ENCODE data around the gene LPAR2.
"Not testable (repeated sequence)": the region's sequence is repeated elsewhere in the genome, so short reads cannot be mapped to it uniquely, and the experiment has no call there.

The LPAR2 gene

GRCh38 chr19:19627621-19628500 lies at the start of gene LPAR2:
LPAR2 (minus strand) TSS chr19:19628220; CDS start chr19:19627275, 945 bp downstream.
- peak; percentile 61 to 67 (median 66) for DNase-seq (ENCODE audit: low read depth in 3 of 3, low spot score in 1 of 3)

DNA sequence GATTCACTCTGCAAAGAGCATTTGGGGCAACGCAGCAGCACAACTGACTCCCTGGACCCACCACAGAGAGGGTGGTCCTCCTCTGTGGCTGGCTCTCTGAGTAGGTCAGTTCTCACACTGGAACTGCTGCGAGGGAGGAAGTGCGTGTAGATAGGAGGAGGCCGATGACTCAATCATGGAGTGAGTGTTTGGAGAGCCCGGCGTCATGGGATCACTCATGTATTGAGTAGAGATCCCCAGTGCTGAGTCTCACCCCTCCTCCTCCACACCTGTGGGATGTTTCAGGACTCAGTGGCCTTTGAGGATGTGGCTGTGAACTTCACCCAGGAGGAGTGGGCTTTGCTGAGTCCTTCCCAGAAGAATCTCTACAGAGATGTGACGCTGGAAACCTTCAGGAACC lies 49.6 kb upstream of the LPAR2 start:
- no peak for DNase-seq (ENCODE audit: low read depth in 3 of 3, low spot score in 1 of 3)

- no peak for DNase-seq (ENCODE audit: low read depth in 3 of 3, low spot score in 1 of 3)
Observed at GRCh38 chr19:19674315-19674714, 46.3 kb upstream of the LPAR2 start.

DNA sequence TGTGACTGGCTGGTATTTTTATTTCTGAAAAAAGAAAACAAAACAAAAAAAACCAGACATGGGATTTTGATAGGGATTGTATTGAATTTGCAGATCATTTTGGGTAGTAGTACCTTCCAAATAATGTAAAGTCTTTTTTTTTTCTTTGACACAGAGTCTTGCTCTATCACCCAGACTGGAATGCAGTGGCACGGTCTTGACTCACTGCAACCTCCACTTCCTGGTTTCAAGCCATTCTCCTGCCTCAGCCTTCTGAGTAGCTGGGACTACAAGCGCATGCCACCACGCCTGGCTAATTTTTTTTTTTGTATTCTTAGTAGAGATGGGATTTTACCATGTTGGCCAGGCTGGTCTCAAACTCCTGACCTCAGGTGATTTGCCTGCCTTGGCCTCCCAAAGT lies 44.8 kb upstream of the LPAR2 start:
- no peak for DNase-seq (ENCODE audit: low read depth in 3 of 3, low spot score in 1 of 3)

DNA sequence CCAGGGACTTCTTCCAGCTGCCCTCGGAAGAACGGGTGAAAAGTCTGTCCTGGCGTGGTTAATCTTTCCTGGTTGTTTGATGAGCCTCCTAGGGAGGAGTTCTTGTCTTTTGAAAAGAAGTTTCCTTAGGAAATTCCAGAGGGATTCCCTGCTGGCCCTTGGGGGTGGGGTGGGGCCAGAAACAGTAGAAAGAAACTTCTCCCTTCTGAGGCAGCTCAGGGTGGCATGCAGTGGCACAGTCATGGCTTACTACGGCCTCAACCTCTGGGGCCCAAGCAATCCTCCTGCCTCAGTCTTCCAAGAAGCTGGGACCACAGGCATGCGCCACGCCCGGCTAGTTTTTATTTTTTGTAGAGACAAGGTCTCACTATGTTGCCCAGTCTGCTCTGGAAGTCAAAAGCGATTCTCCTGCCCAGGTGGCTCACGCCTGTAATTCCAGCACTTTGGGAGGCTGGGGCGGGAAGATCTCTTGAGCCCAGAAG lies 42.1 kb upstream of the LPAR2 start:
- no peak for DNase-seq (ENCODE audit: low read depth in 3 of 3, low spot score in 1 of 3)

- peak; percentile 83 to 92 (median 86) for DNase-seq (ENCODE audit: low read depth in 3 of 3, low spot score in 1 of 3)
Observed at GRCh38 chr19:19668230-19669012, 40.4 kb upstream of the LPAR2 start, which contains the start of gene ZNF101. ZNF101 (plus strand) TSS chr19:19668839; CDS start chr19:19668964, 125 bp downstream.

- DNase-seq (ENCODE audit: low read depth in 3 of 3, low spot score in 1 of 3), result not testable (repeated sequence)
Observed at GRCh38 chr19:19665420-19665948, 37.5 kb upstream of the LPAR2 start.

DNA sequence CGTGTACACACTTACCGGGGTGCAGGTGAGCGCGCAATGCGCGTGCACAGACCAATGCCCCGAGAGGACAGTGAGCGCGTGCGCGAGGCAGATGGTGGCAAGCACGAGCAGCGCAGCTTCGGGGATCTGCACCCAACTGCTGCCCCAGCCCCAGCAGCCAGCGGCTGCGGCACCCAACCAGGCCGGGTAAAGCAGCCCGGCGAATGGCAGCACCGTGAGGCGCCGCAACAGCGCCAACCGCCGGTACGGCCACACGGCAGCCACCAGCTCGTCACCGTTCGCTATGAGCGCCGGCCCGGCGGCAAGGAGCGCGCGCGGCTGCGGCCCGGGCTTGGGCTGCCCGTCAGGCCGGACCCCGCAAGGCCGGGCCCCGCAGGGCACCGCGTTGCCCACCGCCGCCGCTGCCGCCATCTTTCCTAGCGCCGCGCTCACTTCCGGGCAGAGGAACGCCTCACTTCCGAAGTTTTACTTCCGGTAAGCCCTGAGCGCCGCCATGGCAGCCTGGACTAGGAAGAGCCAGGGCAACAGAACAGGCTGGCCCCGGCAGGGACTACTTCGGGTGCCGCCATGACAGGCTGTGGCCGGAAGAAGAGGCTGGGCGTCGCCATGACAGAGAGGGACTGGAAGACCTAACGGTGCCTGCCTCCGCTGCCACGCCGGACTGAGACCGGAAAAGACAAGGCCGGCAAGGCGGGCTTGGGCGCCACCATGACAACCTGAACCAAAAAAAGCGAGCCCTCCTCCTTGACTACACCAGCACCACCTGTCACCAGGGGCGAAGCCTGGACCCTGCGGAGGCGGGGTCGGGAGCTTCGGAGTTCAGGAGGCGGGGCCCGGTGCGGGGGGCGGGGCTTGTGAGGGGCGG lies 35.5 kb upstream of the LPAR2 start, which contains the start of gene ATP13A1:
Gene ATP13A1 (minus strand): TSS at position 421 of the 865 bp plus-strand sequence. CDS start 10 bp downstream, at position 411.
- peak; percentile 77 to 91 (median 88) for DNase-seq (ENCODE audit: low read depth in 3 of 3, low spot score in 1 of 3)

DNA sequence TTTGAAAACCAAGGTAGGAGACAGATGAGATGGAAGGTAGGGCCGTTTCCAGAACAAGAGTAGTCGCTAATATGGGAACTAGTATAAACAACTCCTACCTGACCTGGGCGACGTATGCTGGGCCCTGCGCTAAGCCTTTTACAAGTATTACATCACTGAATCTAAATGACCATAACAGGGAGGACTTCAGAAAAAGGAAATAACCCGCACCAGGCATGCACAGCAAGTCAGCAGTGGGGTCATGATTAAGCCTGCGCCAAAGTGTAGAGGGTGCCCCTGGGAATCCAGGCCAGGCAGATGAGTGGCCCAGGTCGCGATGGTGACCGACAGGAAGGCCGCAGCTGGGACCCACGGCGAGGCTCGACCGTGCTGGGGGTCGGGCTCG lies 34.8 kb upstream of the LPAR2 start:
- DNase-seq (ENCODE audit: low read depth in 3 of 3, low spot score in 1 of 3), result no peak

DNA sequence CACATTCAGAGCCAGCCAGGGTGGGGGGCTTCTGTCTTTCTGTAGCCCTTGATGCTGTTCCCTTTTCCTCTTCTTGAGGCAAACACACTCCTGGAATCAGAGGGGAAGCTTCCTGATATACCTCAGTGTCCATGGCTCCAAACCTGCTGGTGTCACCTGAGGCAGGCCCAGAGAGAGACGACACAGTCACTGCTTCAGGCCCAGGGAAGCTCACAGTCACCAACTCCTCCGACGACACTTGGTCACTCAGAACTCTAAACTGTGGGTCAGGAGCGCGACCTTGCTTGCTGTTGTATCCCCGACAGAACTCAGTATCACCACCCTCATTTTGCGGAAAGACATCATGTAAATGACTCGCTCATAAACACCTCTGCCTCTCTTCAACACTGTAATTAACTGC lies 34.3 kb upstream of the LPAR2 start:
- DNase-seq (ENCODE audit: low read depth in 3 of 3, low spot score in 1 of 3), result no peak

DNA sequence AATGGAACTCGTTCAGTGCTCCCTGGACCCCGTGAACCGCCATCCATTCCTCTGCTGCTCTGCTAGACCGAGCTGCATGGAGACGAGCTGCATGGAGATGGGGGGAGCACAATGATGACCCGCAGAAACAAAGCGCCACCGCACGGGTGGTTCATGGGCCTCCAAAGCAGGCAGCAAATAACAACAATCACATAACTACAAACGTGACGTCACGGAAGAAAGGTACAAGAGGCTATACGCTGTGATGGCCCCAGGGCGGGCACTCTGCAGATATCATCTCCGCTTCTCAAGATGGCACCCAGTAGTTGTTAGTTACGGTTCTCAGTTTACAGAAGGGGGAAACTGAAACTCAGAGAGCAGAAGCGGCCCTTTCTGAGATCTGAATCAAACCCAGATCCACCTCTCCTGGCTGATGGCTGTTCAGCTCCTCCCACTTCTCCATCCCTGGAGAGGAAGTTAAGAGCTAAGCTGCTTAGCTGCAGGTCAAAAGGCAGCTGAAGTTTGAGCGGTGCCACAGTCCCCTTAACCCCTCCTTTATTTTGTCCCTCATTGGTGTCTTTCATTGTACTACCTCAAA lies 33.7 kb upstream of the LPAR2 start:
- no peak for DNase-seq (ENCODE audit: low read depth in 3 of 3, low spot score in 1 of 3)

GRCh38 chr19:19661141-19661674 lies 33.2 kb upstream of the LPAR2 start:
- no peak for DNase-seq (ENCODE audit: low read depth in 3 of 3, low spot score in 1 of 3)

- DNase-seq (ENCODE audit: low read depth in 3 of 3, low spot score in 1 of 3), result no peak
Observed at GRCh38 chr19:19659646-19660245, 31.7 kb upstream of the LPAR2 start.

DNA sequence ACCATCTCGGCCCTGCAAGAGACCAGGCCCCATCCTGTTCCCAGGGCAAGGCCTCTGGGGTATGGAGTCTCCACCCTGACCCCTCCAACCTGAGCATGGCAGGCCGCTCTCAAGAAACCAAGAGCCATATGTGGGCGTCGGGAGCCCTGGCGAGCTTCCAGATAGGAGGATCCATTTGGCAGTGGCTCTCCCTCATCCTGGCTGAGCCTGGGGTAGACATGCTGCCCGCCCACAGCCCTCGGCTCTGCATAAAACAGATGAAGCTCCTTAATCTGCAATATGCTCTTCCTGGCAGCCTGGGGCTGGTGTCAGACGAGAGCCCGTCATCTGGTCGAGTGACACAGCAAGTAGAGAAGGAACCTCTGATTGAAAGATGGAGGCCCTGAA lies 29.4 kb upstream of the LPAR2 start:
- DNase-seq (ENCODE audit: low read depth in 3 of 3, low spot score in 1 of 3), result no peak

- DNase-seq (ENCODE audit: low read depth in 3 of 3, low spot score in 1 of 3), result no peak
Observed at GRCh38 chr19:19656451-19657396, 28.7 kb upstream of the LPAR2 start.

- DNase-seq (ENCODE audit: low read depth in 3 of 3, low spot score in 1 of 3), result no peak
Observed at GRCh38 chr19:19655641-19656343, 27.8 kb upstream of the LPAR2 start.

DNA sequence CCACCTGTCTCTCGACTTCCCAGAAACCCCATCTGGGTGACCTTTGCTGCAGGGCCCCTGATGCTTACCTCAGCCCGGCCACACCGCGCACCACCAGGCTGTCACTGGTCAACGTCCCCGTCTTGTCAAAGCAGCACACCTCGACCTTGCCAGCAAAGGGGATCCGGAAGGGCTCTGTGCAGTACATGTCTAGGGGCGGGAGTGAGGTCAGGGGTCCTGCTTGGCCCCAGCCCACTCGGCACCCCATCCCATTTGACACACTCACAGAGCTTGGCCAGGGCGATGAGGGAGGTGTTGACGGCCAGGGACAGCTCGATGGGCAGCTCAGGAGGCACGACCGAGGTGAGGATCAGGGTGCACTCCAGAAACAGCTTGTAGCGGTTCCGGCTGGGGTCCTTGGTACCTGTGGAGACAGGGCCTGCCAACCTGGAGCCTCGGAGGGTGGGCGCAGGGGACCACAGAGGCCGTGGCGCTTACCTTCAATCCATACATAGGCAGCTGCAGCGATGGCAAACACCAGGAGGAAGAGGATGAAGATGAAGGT lies 27.1 kb upstream of the LPAR2 start:
- no peak for DNase-seq (ENCODE audit: low read depth in 3 of 3, low spot score in 1 of 3)

DNA sequence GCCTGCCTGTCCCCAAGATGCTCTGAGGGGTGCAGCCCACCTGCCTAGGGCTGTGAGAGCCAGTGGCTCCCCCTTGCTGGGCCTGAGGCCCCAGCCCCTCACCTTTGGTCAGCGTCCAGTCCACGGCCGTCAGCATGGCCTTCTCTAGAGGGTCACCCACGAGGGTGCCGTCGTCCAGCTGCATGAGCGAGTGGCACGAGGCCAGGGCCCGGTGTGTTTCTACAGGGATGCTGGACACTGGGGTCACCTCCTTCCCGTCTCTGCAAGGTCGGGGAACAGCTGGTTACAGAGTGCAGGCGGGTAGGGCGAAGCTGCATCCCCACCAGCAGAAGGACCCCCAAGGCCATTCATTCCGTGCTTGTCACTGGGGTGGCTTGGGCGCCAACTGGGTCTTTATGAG lies 26.4 kb upstream of the LPAR2 start:
- no peak for DNase-seq (ENCODE audit: low read depth in 3 of 3, low spot score in 1 of 3)

Data from stimulated activated CD4-positive, alpha-beta T cell treated with anti-CD3 and anti-CD28 coated beads, TNF-alpha, amount 100 ng/mL, for 1 hour (primary cell).